ENCODE data around the gene IL36RN. TPM values are rescaled to one million over a fixed set of nuclear protein-coding genes. Genes with fewer than 3 reads are reported as not detected.

Gene IL36RN
- polyA plus RNA-seq, 3 donors = 0.01 TPM; not detected in 2

DNA sequence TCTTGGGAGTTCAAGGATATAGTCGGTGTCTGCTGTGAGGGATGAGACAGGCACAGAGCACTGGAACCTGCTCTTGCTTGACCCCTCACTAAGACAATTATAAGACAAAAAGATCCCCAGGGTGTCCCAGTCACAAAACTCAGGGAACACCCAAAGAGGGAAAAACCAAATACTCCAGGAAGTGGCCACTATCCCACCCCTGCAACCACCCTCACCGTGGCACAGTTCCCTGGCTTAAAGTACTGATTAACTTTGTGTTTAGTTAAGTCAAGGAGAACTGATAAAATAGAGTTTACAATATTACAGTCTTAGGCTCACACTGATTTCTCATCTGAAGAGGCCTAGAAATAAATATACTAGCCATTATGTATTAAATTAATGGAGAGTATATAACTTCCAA, 19.8 kb upstream of the IL36RN start:
- no peak overlapping the region for H3K27ac ChIP-seq (ENCODE audit: low read depth, low read length)
- 51 to 86% (median 86%) methylated on average over 2 of the region's 2 CpGs for WGBS, 3 donors

- no peak overlapping the region for H3K27ac ChIP-seq (ENCODE audit: low read depth, low read length)
- 39 to 57% (median 54%) methylated on average over 5 of the region's 5 CpGs for WGBS, 3 donors
Observed at GRCh38 chr2:113039719-113040118, 19.3 kb upstream of the IL36RN start.

- WGBS, 3 donors = 71 to 81% (median 74%) methylated on average over 5 of the region's 5 CpGs
Observed at GRCh38 chr2:113041871-113042270, 17.1 kb upstream of the IL36RN start.

GRCh38 chr2:113046465-113046864, 12.5 kb upstream of the IL36RN start:
- H3K27ac ChIP-seq (ENCODE audit: low read depth, low read length) = no peak overlapping the region
- 90 to 93% (median 92%) methylated on average over 5 of the region's 5 CpGs for WGBS, 3 donors

More at GRCh38 chr2:113041871-113042270, 17.1 kb upstream of the IL36RN start:
- no peak overlapping the region for H3K27ac ChIP-seq (ENCODE audit: low read depth, low read length)

- WGBS, 3 donors = 93 to 95% (median 94%) methylated on average over 38 of the region's 38 CpGs
Observed at GRCh38 chr2:113050921-113051895, 7.8 kb upstream of the IL36RN start.

GRCh38 chr2:113052396-113052917, 6.5 kb upstream of the IL36RN start, which contains the start of gene IL36B:
TSS of gene IL36B (minus strand) at chr2:113052867.
- 68 to 75% (median 68%) methylated on average over 6 of the region's 6 CpGs for whole genome bisulfite sequencing, 3 donors
- no peak within 1 kb of the TSS for H3K27ac ChIP-seq (ENCODE audit: low read depth, low read length)

More at GRCh38 chr2:113050921-113051895, 7.8 kb upstream of the IL36RN start:
- no peak overlapping the region for H3K27ac ChIP-seq (ENCODE audit: low read depth, low read length)

DNA sequence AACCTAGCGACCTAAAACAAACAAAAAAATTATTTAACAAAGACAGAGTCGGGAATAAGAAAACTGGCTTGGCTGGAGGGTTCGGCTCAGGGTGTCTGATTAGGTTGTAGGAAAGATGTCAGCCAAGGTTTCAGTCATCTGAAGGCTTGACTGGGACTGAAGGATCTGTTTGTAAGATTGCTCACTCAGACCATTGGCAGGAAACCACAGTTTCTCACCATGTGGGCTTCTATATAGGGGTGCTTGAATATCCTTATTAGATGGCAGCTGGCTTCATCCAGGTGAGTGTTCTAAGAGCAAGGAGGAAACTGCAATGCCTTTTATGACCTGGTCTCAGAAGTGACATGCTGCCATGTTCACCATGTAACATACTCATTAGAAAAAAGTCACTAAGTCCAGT, 5.3 kb upstream of the IL36RN start:
- no peak overlapping the region for H3K27ac ChIP-seq (ENCODE audit: low read depth, low read length)
- 54 to 84% (median 82%) methylated on average over 3 of the region's 3 CpGs for WGBS, 3 donors

GRCh38 chr2:113054066-113054465, 4.9 kb upstream of the IL36RN start:
- H3K27ac ChIP-seq (ENCODE audit: low read depth, low read length) = no peak overlapping the region

DNA sequence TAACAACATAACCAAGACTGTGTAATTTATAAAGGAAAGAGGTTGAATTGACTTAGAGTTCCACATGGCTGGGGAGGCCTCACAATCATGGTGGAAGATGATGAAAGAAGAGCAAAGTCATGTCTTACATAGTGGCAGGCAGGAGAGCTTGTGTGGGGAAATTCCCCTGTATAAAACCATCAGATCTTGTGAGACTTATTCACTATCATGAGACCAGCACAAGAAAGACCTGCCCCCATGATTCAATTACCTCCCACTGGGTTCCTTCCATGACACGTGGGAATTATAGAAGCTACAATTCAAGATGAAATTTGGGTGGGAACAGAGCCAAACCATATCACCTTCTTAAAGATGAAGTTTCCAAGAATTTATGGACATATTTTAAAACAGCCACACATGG, 2.5 kb upstream of the IL36RN start:
- no peak overlapping the region for H3K27ac ChIP-seq (ENCODE audit: low read depth, low read length)
- 65 to 69% (median 65%) methylated on average over 1 of the region's 1 CpG for WGBS, 3 donors

- 60 to 68% (median 68%) methylated on average over 1 of the region's 1 CpG for WGBS, 3 donors
- no peak overlapping the region for H3K27ac ChIP-seq (ENCODE audit: low read depth, low read length)
Observed at GRCh38 chr2:113057117-113057516, 1.9 kb upstream of the IL36RN start.

DNA sequence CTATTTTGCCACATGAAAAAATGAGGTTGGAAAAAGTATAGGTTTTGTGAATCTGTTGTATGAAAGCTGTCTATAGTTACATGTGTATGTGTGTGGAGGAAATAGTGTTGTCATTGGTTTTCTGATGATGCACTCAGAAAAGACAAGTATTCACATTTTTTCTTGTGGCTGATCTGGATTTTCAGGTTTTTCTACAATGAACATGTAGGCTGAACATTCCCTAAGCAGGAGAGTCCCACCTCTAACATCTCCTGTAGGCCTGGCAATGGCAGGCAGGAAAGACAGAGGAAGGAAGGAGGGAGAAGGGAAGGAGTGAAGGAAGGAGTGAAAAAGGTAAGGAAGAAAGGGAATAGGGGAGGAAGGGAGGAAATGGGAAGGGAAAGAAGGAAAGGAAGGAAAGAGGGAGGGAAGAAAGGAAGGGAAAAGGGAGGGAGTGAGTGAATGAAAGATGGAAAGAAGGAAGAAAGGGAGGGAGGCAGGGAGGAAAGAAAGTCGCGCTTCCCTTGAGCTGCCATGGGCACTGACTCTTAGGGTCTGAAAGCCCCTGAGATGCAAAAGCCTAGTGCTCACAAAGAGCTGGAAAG, 495 bp upstream of the IL36RN start:
- WGBS, 3 donors = 44 to 70% (median 48%) methylated on average over 2 of the region's 2 CpGs
- H3K27ac ChIP-seq (ENCODE audit: low read depth, low read length) = no peak overlapping the region

DNA sequence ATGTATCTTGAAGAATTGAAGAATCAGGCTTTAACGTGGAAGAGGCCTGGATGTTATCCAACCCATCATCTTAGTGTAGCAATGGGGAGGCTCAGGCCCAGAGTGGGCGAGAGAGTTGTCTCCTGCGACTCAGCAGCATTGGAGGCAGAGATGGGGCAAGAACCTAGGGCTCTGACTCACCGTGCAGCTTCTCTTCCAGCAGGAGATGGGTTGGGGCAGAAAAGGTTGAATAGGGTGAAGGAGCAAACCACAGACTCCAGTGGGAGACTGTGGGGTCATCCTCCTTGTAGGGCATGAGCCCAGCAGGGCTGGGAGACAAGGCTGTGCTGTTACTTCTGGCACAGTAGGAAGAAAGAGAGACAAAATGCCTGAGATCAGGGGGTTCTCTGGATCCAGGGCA, 1.4 kb downstream of the IL36RN start:
- no peak overlapping the region for H3K27ac ChIP-seq (ENCODE audit: low read depth, low read length)
- WGBS, 3 donors = 76 to 81% (median 81%) methylated on average over 4 of the region's 4 CpGs

- WGBS, 3 donors = 67 to 88% (median 70%) methylated on average over 1 of the region's 1 CpG
- no peak overlapping the region for H3K27ac ChIP-seq (ENCODE audit: low read depth, low read length)
Observed at GRCh38 chr2:113060796-113061195, 1.8 kb downstream of the IL36RN start.

DNA sequence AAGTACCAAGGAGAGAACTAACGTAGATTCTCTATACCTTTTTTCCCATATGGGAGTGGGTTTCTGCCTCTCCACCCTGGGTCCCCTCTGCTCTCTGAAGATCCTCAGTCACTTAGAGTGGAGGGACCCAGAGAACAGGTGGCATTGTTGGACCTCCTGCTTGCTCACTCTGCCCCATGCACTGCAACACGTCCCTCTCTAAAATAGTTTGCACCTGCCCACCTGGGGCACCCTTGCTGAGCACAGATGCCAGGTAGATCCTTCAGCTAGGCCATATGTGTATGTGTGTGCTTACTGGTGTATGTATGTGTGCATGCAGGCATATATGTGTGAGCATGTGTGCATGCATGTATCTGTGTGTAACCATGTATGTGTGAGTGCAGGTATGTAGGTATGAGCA, 2.2 kb downstream of the IL36RN start:
- H3K27ac ChIP-seq (ENCODE audit: low read depth, low read length) = no peak overlapping the region
- 56 to 78% (median 71%) methylated on average over 2 of the region's 2 CpGs for WGBS, 3 donors

DNA sequence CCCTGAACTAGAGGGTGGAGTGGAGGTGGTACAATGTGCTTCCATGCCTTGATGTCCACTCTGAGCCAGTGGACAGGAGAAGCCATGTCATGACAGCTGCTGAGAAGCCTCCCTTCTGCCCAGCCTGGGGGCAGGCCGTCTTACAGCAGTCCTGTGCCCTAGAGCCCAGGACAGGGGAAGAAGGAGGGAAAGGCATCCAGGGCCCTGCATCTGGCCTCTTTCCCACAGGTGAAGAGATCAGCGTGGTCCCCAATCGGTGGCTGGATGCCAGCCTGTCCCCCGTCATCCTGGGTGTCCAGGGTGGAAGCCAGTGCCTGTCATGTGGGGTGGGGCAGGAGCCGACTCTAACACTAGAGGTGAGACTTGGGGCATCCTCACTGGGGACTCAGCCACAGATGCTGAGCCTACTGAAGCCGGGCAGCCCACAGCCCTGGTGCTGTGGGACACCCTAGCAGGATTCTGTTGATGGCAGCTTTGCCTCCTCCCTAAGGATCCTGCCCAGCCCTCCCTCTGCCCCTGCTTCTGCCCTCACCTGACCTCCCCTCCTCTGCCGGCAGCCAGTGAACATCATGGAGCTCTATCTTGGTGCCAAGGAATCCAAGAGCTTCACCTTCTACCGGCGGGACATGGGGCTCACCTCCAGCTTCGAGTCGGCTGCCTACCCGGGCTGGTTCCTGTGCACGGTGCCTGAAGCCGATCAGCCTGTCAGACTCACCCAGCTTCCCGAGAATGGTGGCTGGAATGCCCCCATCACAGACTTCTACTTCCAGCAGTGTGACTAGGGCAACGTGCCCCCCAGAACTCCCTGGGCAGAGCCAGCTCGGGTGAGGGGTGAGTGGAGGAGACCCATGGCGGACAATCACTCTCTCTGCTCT, 3.1 kb downstream of the IL36RN start:
- no peak overlapping the region for H3K27ac ChIP-seq (ENCODE audit: low read depth, low read length)
- WGBS, 3 donors = 81 to 91% (median 90%) methylated on average over 18 of the region's 18 CpGs

GRCh38 chr2:113064281-113064680, 5.3 kb downstream of the IL36RN start:
- H3K27ac ChIP-seq (ENCODE audit: low read depth, low read length) = no peak overlapping the region
- WGBS, 3 donors = 85 to 88% (median 86%) methylated on average over 5 of the region's 5 CpGs

DNA sequence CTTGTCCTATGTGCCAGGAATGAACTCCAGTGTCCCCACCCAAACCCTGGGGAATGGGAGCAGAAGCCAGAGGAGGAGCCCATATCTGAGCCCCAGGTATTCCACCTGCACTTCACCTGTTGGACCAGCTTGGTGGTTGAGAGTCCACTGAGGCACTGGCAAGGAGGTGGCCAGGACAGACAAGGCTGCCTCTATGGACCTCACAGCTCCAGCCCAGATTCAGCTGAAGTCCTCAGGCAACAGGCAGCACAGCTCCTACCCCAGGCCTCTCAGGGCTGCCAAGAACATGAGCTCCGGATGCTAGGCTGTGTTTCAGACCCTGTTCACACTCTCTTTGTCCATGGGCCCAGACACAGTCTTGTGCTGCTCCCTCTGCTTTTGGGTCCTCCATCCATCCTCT, 5.9 kb downstream of the IL36RN start:
- no peak overlapping the region for H3K27ac ChIP-seq (ENCODE audit: low read depth, low read length)
- 83 to 94% (median 87%) methylated on average over 1 of the region's 1 CpG for WGBS, 3 donors

DNA sequence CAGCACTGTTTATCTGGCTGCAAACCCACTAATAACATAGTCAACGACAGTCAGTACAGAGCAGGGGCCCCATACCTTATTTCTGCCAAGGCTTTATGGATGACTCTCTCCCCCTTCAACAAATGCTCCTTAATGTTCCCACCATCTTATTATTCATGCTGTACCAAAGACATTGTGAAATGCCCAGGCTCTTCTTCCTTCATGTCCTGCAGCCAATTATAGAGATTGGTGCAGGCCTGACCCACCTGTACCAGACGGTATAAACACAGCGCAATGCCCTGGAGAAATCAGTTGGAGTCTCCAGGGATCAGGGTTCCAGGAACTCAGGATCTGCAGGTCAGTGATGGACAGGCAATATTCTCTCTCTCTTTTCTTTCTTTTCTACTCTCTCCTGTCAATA, 8.7 kb downstream of the IL36RN start, which contains the start of gene IL1F10:
Gene IL1F10, plus strand, starts transcription at position 290 of the 400 bp plus-strand sequence. CDS start 4,769 bp downstream, outside the sequence.
- no peak within 1 kb of the TSS for H3K27ac ChIP-seq (ENCODE audit: low read depth, low read length)
- 82 to 87% (median 84%) methylated on average over 3 of the region's 3 CpGs for WGBS, 3 donors
